Measurements from ENCODE around the gene MXRA8.

The MXRA8 gene

DNA sequence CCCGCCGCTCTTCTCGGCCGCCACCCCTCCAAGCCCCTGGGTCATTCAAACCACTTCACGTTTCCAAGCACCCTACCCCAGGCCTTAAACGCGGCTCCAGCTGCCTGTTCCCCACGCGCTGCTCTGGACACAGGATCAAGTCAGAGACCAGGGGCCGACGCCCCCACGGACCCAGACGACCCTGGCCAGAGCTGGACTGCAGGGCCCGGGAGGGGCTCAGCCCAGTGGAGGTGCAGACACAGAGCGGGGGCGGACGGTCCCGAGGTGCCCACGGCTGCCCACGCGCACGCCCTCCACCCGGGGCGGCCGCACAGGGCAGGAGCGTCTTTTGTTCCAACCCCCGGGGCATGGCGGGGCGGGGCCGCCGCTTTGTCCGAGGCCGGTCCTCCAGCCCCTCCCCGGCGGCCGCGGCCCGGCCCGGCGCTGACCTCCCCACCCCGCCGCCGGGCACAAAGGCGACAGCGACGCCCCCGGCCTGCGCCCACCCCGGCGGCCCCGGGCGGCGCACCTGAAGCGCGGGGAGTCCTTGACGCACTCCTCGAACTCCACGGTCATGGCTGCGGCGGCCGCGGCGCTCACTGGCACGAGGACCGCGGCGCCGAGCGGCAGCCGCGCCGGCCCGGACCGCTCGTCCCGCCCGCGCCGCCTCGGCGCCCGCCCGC, 51.0 kb downstream of the MXRA8 start:
- no peak overlapping the region for H2BK120ac ChIP-seq (ENCODE audit: low read depth, low read length)
- H3K4me2 ChIP-seq (ENCODE audit: low read length): peak overlapping the region; percentile 89
- peak overlapping the region; percentile 15 for H3K18ac ChIP-seq (ENCODE audit: low read length)
- H4K5ac ChIP-seq (ENCODE audit: low read length): no peak overlapping the region
- H3K9ac ChIP-seq (ENCODE audit: low read length): peak overlapping the region; percentile 94
- peaks cover 11% of the 10 kb centered on the region for H3K79me1 ChIP-seq (ENCODE audit: low read length)
- H3K27me3 ChIP-seq (ENCODE audit: insufficient read depth, low read length, poor library complexity): no peaks in the 10 kb centered on the region
- no peak overlapping the region for H4K8ac ChIP-seq (ENCODE audit: low read depth, low read length)
- no peak overlapping the region for H2AK5ac ChIP-seq (ENCODE audit: low read length)
- no CpG with 5 or more reads among the region's 83 CpGs for WGBS (ENCODE audit: extremely low coverage, insufficient coverage, low lambda C conversion rate)
- no peak overlapping the region for H3K23ac ChIP-seq (ENCODE audit: low read length)
- peaks cover 3% of the 10 kb centered on the region for H3K79me2 ChIP-seq (ENCODE audit: control insufficient read depth, insufficient read depth, low read length)
- H3K27ac ChIP-seq (ENCODE audit: low read depth, low read length): peak overlapping the region; percentile 26
- no peak overlapping the region for H2BK5ac ChIP-seq (ENCODE audit: low read length)
- no peak overlapping the region for H2BK15ac ChIP-seq (replicated peaks; ENCODE audit: low read depth)
- H3K56ac ChIP-seq (ENCODE audit: low read length): peak overlapping the region; percentile 95
- H3K4me3 ChIP-seq (ENCODE audit: low read length): peak overlapping the region; percentile 74
- no peak for DNase-seq
- H3K4ac ChIP-seq (ENCODE audit: low read depth, low read length): peak overlapping the region; percentile 73
- H3K36me3 ChIP-seq (ENCODE audit: control insufficient read depth, insufficient read depth, low read length): peaks cover 5% of the 10 kb centered on the region
- peaks cover 11% of the 10 kb centered on the region for H3K4me1 ChIP-seq (ENCODE audit: control insufficient read depth, low read depth, low read length)

DNA sequence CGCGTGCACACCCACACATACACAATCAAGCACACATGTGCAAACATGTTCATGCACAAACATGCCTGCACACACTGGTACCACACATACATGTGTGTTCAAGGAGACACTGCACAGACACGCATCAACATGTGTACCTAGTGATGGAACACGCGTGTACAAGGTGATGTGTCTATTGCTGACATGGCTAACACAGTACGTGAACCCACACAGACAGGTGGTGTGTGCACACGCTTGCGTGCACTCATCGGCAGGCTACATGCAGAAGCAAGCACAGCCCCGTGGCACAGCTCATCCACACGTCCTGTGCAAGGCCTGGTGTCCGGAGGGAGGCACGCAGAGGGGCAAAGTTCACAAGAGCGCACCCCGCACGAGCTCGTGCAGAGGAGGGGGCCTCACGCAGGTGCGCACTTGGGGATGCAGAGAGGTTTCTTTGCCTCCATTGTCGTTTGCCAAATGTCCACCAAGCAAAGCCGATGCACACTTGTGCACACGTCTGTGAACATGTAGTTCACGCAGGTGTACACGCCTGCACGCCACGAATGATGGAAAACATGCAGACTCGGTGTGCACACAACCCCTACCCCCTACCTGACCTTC, 51.6 kb downstream of the MXRA8 start:
- Histone ChIP-seq H3K27me3 (ENCODE audit: insufficient read depth, low read length, poor library complexity) (no peaks in the 10 kb centered on the region), H2BK120ac (ENCODE audit: low read depth, low read length) (no peak overlapping the region), H4K8ac (ENCODE audit: low read depth, low read length) (no peak overlapping the region), H3K36me3 (ENCODE audit: control insufficient read depth, insufficient read depth, low read length) (peaks cover 5% of the 10 kb centered on the region), H3K9ac (ENCODE audit: low read length) (peak overlapping the region; percentile 94), H3K4me2 (ENCODE audit: low read length) (peak overlapping the region; percentile 89), H3K4me3 (ENCODE audit: low read length) (peak overlapping the region; percentile 74), H4K5ac (ENCODE audit: low read length) (no peak overlapping the region), H3K18ac (ENCODE audit: low read length) (no peak overlapping the region), H3K23ac (ENCODE audit: low read length) (no peak overlapping the region), H3K4ac (ENCODE audit: low read depth, low read length) (no peak overlapping the region), H3K79me1 (ENCODE audit: low read length) (peaks cover 11% of the 10 kb centered on the region), H3K56ac (ENCODE audit: low read length) (peak overlapping the region; percentile 95), H2BK5ac (ENCODE audit: low read length) (no peak overlapping the region), H3K27ac (ENCODE audit: low read depth, low read length) (no peak overlapping the region), H3K4me1 (ENCODE audit: control insufficient read depth, low read depth, low read length) (peaks cover 11% of the 10 kb centered on the region), H2BK15ac (replicated peaks; ENCODE audit: low read depth) (no peak overlapping the region), H3K79me2 (ENCODE audit: control insufficient read depth, insufficient read depth, low read length) (peaks cover 3% of the 10 kb centered on the region), H2AK5ac (ENCODE audit: low read length) (peak overlapping the region; percentile 17)
- no peak for DNase-seq
- WGBS (ENCODE audit: extremely low coverage, insufficient coverage, low lambda C conversion rate): no CpG with 5 or more reads among the region's 27 CpGs

DNA sequence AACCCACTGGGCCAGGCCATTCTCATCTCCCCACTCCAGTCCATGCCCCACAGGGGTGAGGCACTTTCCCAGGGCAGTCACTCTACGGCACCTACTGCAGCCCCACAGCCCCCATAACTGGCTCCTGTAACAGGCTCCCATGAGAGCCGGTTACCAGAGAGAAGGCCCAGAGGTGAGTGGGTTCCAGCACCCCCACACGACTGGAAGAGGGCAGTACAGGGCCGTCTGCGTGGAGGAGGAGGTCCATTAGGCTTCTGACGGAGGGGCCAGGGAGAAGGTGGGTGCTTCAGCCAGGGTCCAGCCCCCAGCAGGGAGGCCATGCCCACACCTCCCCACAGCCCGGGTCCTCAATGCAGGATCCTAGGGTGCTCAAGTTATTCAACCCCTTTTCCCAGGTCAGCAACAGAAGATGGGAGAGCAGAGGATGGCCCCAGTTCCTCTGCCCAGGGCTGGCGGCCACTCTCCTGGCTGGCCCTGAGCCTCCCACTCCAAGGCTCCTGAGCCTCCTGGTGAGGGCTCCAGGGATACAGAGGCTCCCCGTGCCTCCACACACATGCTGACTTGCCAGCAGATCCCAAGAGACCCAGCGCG, 52.2 kb downstream of the MXRA8 start:
- Histone ChIP-seq H3K36me3 (ENCODE audit: control insufficient read depth, insufficient read depth, low read length) (peaks cover 2% of the 10 kb centered on the region), H3K27ac (ENCODE audit: low read depth, low read length) (no peak overlapping the region), H3K23ac (ENCODE audit: low read length) (no peak overlapping the region)

DNA sequence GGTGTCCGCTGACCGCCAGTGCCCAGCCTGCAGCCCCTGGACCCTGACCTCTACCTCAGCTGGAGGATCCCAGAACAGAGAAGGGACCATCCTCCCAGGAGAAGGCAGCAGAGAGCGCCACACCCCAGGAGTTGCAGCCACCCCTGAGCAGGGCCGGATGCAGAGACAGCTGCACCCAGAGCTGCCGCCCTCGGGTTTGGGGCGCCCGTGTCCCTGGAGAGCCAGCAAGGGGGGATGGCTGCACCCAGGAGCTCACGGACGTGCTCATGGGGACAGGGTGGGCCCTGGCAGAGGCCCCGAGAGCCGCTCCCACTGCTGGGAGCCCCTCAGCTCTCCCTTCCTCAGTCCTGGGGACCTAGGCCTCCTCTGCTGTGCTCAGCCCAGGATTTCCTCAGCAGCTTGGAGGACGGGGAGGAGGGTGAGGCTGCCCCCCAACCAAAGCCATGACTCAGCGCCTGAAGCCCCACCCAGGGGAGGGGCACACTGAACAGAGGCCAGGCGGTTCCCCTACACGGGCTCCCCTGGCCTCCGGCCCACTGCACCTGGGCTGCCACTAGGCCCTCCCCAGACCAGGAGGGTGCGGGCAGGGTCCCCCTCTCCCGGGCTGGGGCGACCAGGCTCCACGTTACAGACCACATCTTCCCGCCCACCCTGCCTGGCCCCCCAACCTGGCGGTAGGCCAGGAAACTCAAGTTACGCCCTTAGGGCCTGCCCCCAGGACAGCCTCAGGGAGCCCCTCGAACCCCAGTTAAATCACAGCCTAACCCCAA, 52.9 kb downstream of the MXRA8 start:
- peak overlapping the region; percentile 10 for H3K4me2 ChIP-seq (ENCODE audit: low read length)
- peaks cover 2% of the 10 kb centered on the region for H3K36me3 ChIP-seq (ENCODE audit: control insufficient read depth, insufficient read depth, low read length)
- no peak overlapping the region for H2BK15ac ChIP-seq (replicated peaks; ENCODE audit: low read depth)
- DNase-seq: peak; percentile 72
- peak overlapping the region; percentile 70 for H3K4ac ChIP-seq (ENCODE audit: low read depth, low read length)
- no peak overlapping the region for H3K23ac ChIP-seq (ENCODE audit: low read length)
- H3K18ac ChIP-seq (ENCODE audit: low read length): peak overlapping the region; percentile 43
- peak overlapping the region; percentile 68 for H3K27ac ChIP-seq (ENCODE audit: low read depth, low read length)
- peak overlapping the region; percentile 65 for H3K9ac ChIP-seq (ENCODE audit: low read length)
- H3K27me3 ChIP-seq (ENCODE audit: insufficient read depth, low read length, poor library complexity): no peaks in the 10 kb centered on the region
- H2AK5ac ChIP-seq (ENCODE audit: low read length): no peak overlapping the region
- peaks cover 3% of the 10 kb centered on the region for H3K79me2 ChIP-seq (ENCODE audit: control insufficient read depth, insufficient read depth, low read length)
- H3K4me3 ChIP-seq (ENCODE audit: low read length): no peak overlapping the region
- no peak overlapping the region for H4K5ac ChIP-seq (ENCODE audit: low read length)
- peaks cover 11% of the 10 kb centered on the region for H3K79me1 ChIP-seq (ENCODE audit: low read length)
- H2BK5ac ChIP-seq (ENCODE audit: low read length): no peak overlapping the region
- H3K56ac ChIP-seq (ENCODE audit: low read length): peak overlapping the region; percentile 82
- peaks cover 11% of the 10 kb centered on the region for H3K4me1 ChIP-seq (ENCODE audit: control insufficient read depth, low read depth, low read length)
- no peak overlapping the region for H2BK120ac ChIP-seq (ENCODE audit: low read depth, low read length)
- no peak overlapping the region for H4K8ac ChIP-seq (ENCODE audit: low read depth, low read length)
- WGBS (ENCODE audit: extremely low coverage, insufficient coverage, low lambda C conversion rate): no CpG with 5 or more reads among the region's 25 CpGs

More for the DNA sequence above, 52.2 kb downstream of the MXRA8 start:
- no CpG with 5 or more reads among the region's 11 CpGs for WGBS (ENCODE audit: extremely low coverage, insufficient coverage, low lambda C conversion rate)
- H2AK5ac ChIP-seq (ENCODE audit: low read length): no peak overlapping the region
- H3K79me1 ChIP-seq (ENCODE audit: low read length): peaks cover 11% of the 10 kb centered on the region
- no peak overlapping the region for H4K5ac ChIP-seq (ENCODE audit: low read length)
- no peak overlapping the region for H4K8ac ChIP-seq (ENCODE audit: low read depth, low read length)
- H3K4me2 ChIP-seq (ENCODE audit: low read length): no peak overlapping the region
- H3K9ac ChIP-seq (ENCODE audit: low read length): peak overlapping the region; percentile 62
- peak; percentile 54 for DNase-seq
- no peaks in the 10 kb centered on the region for H3K27me3 ChIP-seq (ENCODE audit: insufficient read depth, low read length, poor library complexity)
- peaks cover 3% of the 10 kb centered on the region for H3K79me2 ChIP-seq (ENCODE audit: control insufficient read depth, insufficient read depth, low read length)
- H3K4me1 ChIP-seq (ENCODE audit: control insufficient read depth, low read depth, low read length): peaks cover 11% of the 10 kb centered on the region
- H2BK5ac ChIP-seq (ENCODE audit: low read length): no peak overlapping the region
- H3K18ac ChIP-seq (ENCODE audit: low read length): peak overlapping the region; percentile 43
- H3K4ac ChIP-seq (ENCODE audit: low read depth, low read length): peak overlapping the region; percentile 70
- H3K56ac ChIP-seq (ENCODE audit: low read length): peak overlapping the region; percentile 95
- H2BK15ac ChIP-seq (replicated peaks; ENCODE audit: low read depth): no peak overlapping the region
- H3K4me3 ChIP-seq (ENCODE audit: low read length): no peak overlapping the region
- H2BK120ac ChIP-seq (ENCODE audit: low read depth, low read length): no peak overlapping the region

DNA sequence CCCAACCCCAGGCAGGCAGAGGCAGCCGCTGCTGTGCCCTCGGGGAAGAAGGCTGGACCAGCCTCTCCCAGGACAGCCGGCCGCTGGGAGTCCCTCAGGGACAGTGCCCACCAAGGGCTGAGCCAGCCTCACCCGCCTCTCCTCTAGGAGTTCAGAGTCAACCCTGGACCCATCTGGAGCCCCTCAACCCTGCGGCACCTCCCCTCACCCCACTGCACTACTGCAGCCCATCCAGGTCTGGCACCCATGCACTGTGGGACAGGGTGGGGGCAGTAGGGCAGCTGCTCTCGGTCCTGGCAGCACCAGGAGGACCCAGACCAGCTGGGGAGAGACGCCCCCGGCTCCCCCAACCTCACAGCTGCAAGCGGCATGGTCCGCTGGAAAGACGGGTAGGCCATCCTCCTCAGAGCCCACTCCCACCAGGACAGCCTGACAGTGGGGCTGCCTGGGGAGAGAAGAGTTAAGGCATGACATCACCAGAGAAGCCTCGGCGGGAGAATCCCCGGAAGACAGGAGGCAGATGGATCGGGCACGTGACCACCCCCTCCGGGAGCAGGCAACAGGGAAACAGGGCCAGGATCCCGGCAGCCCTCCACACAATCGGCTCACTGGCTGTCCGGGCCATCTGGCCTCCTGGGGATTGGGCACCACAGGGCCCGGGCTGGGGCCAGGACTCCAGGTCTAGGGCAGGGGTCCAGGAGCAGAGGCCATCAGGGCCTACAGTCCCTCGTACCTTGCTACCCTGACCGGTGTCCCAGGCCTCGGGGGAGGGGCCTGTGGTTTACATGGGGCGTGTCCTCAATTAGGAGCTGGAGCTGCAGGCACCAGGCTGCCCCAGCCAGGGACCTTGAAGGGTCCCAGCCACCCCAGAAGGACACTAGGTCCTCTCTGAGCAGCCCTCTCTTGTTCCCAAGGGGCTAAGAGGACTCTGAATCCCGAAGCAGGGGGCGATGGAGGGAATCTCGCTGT, 53.7 kb downstream of the MXRA8 start:
- H3K79me1 ChIP-seq (ENCODE audit: low read length): peaks cover 11% of the 10 kb centered on the region
- peak overlapping the region; percentile 68 for H3K27ac ChIP-seq (ENCODE audit: low read depth, low read length)
- H3K18ac ChIP-seq (ENCODE audit: low read length): peak overlapping the region; percentile 5
- H2BK15ac ChIP-seq (replicated peaks; ENCODE audit: low read depth): no peak overlapping the region
- H3K23ac ChIP-seq (ENCODE audit: low read length): no peak overlapping the region
- H2BK120ac ChIP-seq (ENCODE audit: low read depth, low read length): no peak overlapping the region
- WGBS (ENCODE audit: extremely low coverage, insufficient coverage, low lambda C conversion rate): no CpG with 5 or more reads among the region's 29 CpGs
- peaks cover 3% of the 10 kb centered on the region for H3K79me2 ChIP-seq (ENCODE audit: control insufficient read depth, insufficient read depth, low read length)
- no peaks in the 10 kb centered on the region for H3K27me3 ChIP-seq (ENCODE audit: insufficient read depth, low read length, poor library complexity)
- H3K4ac ChIP-seq (ENCODE audit: low read depth, low read length): no peak overlapping the region
- peak overlapping the region; percentile 78 for H3K56ac ChIP-seq (ENCODE audit: low read length)
- H4K5ac ChIP-seq (ENCODE audit: low read length): no peak overlapping the region
- H4K8ac ChIP-seq (ENCODE audit: low read depth, low read length): no peak overlapping the region
- H2AK5ac ChIP-seq (ENCODE audit: low read length): no peak overlapping the region
- peak overlapping the region; percentile 30 for H3K4me2 ChIP-seq (ENCODE audit: low read length)
- no peak overlapping the region for H2BK5ac ChIP-seq (ENCODE audit: low read length)
- H3K9ac ChIP-seq (ENCODE audit: low read length): peak overlapping the region; percentile 65
- peak; percentile 93 for DNase-seq
- H3K36me3 ChIP-seq (ENCODE audit: control insufficient read depth, insufficient read depth, low read length): no peaks in the 10 kb centered on the region
- H3K4me1 ChIP-seq (ENCODE audit: control insufficient read depth, low read depth, low read length): peaks cover 11% of the 10 kb centered on the region
- no peak overlapping the region for H3K4me3 ChIP-seq (ENCODE audit: low read length)

Data from mesendoderm (in vitro differentiated cells).